GM12872 (cell line): Measurements from ENCODE around the gene PPHLN1.

Experiments
- CTCF ChIP-seq: IDR thresholded peaks from 3 replicates; pipeline ENCODE4 v1.5.1; 2011; ENCODE audit warnings: low read depth, mild to moderate bottlenecking, low read length, moderate library complexity; ENCODE audit not compliant: insufficient read depth

PPHLN1 gene

GRCh38 chr12:42382013-42382696 lies 56.2 kb downstream of the PPHLN1 start:
- no peak for TF ChIP-seq CTCF

DNA sequence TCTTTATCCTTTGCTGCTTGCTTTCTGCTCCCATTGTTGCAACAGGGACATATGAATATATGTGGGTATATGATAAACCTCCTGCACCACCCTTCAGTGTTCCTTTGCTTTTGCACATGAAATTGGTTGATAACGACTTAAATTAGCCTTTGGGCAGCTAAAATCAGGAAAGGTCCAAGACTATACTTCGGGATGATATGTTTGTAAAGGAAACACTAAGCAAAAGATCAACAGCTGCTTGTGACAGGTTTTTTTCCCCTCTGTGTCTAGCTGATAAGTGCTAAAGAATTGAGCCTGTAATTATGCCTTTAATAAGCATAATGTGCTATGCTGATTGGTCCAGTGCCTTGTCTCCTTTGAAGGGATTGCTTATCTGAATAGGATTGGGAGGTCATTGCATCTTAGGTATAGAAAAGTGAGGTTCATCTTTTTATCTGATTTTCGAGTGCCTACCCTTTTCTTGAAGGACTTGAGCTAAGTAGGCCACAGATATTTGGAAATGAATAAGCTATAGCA lies 59.4 kb downstream of the PPHLN1 start:
- no peak for TF ChIP-seq CTCF

DNA sequence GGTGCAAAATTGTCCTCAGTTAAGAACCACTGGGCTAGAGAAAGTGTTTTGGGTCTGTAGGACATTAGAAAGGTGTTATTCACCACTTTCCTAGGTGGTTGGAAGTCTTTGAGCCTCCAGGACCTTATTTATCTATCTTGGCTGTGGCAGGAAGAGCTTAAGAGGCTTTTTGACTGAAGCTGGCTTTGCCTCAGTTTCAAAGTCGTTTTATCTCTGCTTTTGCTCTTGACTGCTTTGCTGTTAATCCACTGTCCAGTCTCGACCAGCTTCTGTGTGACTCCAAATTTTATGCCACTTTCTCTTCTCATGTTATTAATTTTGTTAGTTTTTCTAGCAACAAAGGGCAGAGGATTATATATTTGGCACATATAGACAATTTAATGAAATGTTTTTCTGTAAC lies 60.3 kb downstream of the PPHLN1 start:
- no peak for TF ChIP-seq CTCF

- no peak for TF ChIP-seq CTCF
Observed at GRCh38 chr12:42394429-42394828, 68.5 kb downstream of the PPHLN1 start.

GRCh38 chr12:42396473-42397259 lies 70.7 kb downstream of the PPHLN1 start:
- TF ChIP-seq CTCF: no peak

- TF ChIP-seq CTCF: no peak
Observed at GRCh38 chr12:42402821-42403411, 76.9 kb downstream of the PPHLN1 start.

GRCh38 chr12:42407306-42407705 lies 81.3 kb downstream of the PPHLN1 start:
- TF ChIP-seq CTCF: no peak
